GM12873 (cell line): Measurements from ENCODE around the gene PLEKHG5.

Source experiments
- TF ChIP-seq, protein P1 (sequence below): IDR thresholded peaks from 2 replicates; pipeline ENCODE4 v1.5.1; 2012; ENCODE audit warnings: low read depth, mild to moderate bottlenecking, moderate library complexity, low read length, control low read depth; ENCODE audit not compliant: insufficient read depth; ENCODE audit errors: missing control alignments

PLEKHG5 gene

DNA sequence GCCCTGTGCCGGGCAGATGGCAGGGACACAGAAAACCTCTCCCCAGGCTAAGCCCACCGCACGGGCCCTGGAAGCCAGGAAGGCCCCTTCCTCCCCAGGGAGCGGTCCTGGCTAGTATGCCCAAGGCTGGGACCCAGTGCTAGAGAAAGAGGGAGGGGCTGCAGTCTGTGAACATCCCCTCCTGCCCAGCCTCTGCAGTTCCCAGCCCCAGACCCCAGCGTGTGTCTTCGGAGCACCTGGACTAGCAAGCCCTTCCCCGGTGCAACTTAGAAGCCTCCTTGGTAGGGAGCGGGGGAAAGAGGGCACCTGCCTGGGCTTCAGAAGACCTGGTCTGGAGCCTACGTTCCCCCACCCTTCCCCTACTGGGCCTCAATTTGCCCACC is 2.1 kb downstream of the PLEKHG5 start:
- TF ChIP-seq, protein P1, sequence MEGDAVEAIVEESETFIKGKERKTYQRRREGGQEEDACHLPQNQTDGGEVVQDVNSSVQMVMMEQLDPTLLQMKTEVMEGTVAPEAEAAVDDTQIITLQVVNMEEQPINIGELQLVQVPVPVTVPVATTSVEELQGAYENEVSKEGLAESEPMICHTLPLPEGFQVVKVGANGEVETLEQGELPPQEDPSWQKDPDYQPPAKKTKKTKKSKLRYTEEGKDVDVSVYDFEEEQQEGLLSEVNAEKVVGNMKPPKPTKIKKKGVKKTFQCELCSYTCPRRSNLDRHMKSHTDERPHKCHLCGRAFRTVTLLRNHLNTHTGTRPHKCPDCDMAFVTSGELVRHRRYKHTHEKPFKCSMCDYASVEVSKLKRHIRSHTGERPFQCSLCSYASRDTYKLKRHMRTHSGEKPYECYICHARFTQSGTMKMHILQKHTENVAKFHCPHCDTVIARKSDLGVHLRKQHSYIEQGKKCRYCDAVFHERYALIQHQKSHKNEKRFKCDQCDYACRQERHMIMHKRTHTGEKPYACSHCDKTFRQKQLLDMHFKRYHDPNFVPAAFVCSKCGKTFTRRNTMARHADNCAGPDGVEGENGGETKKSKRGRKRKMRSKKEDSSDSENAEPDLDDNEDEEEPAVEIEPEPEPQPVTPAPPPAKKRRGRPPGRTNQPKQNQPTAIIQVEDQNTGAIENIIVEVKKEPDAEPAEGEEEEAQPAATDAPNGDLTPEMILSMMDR = no peak

DNA sequence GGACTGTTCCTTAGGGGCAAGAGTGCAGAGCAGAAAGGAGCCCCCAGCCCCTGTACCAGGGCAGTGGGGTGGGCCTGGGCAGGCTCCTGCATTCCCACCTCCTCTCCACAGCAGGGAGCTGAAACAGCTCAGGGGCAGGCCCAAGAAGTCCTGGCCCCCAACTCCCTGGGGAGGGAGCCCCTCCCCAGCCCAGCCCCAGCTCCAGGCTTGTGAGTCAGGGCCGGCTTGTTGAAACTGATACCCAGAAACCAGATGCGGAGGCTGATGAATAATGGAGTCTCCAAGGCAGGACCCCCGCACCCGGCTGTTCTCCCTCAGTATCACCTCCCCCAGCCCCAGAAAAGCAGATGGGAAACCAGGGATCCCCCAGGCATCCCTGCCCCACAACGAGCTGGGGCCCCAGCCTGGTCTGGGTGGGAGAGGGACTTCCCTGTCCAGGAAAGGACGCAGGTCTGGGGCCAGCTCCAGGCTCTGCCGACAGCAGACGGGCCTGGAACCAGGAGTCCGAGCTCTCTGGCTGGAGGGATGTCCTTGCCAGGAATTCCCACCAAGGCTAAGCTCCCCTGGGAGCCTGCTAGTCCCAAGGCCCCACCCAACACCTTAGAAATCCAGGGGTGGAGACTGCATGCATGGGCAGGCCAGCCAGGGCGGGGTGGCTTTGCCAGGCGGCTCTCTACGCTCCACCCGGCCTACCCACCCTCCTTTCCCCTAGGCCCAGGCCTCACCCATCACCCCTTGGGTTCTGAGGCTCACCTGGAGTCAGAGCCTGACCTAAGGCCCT is 2.7 kb downstream of the PLEKHG5 start:
- TF ChIP-seq, protein P1 = no peak

DNA sequence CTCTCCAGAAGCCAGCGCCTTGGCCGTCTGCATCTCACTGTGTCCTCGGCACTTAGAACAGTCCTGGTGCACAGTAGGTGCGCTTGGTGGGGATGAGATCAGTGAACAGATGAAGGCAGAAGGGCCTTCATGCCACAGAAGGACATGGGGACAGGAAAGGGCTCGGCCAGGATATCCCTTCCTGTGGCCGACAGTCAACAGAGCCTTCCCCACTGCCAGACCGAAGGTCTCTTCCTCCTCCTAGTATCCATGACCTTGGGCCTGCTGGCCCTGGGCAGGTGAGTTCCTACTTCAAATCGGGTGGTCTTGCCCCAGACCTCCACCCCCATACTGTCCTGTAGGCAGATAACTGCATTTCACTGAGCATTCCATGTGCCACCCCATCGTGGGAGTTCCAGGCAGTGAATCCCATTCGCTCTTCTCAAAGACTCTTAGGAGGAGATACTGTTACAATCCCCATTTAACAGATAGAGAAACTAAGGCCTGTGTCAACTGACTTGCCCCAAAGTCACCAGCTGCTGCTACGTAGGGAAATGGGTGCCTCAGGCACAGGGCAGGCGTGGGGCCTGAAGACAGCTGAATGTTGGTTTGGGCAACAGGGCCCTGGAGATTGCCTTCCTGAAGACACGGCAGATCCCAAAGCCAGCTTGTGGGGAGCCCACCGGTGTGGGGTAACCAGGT is 3.5 kb downstream of the PLEKHG5 start:
- TF ChIP-seq, protein P1 = no peak

DNA sequence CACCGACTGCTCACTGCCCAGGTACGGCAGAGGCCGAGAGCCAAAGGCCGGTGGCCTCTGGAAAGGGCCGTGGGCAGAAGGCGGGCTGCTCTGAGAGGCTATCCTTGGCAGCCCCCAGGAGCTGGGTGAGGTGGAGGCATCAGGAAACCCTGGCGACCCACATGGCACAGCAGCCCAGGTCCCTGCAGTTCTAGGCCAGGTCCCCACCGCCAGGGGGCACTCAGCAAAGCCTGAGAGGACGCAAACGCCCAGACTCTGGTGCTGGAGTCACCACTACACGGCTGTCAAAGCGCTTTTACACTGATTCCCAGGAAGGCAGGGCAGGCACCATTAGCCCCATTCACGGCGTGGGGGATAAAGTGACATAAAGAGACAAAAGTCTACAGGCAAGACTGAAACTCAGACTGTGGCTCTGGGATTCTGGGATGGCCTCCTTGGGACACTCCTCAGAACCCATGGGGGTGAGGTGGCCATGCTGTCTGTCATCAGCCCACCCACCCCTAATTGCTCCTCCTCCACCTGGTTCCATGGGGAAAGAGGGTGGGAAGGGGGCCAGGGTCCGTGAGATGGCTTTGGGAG is 4.9 kb downstream of the PLEKHG5 start:
- TF ChIP-seq, protein P1 = peak; percentile 97

DNA sequence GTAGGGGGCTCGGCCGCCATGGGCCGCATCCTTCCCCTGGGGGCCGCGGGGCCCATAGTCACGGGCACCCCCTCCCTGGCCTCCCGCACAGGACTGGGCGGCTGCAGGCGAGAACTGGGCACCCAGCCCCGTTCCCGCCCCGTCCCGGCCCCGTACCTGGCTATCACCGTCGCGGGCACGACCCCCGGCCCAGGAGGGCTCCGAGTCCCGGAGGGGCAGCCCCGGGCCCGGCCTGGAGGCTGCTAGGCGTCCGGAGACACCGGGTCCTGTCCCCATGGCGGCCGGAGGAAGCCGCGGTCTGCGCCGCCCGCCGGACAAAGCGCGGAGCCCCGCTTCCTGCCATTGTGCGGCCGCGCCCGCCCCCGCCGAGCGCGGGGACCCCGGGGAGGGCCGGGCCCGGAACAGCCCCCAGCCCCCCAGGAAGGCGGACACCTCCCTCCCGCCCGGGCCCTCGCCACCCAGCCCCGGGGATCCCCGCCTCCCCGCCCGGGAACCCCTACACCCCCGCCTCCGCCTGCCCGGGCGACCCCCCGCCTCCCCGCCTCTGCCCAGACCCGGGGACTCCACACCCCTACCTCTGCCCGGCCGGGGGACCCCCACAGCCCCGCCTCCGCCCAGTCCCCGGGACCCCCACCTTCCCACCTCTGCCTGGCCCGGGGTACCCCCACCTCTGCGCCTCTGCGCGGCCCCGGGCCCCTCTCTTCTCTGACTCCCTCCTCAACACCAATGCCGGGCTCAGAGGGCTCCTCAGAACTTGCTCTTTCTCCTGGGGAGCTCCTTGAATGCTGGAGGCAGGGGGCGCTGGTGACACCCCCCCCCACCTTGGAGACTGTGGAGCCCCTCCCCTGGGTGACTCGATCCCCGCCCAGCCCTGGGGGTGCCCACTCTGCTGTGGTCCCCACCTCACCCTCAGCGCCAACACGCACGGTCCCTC is 6.0 kb downstream of the PLEKHG5 start:
- TF ChIP-seq, protein P1 = no peak

DNA sequence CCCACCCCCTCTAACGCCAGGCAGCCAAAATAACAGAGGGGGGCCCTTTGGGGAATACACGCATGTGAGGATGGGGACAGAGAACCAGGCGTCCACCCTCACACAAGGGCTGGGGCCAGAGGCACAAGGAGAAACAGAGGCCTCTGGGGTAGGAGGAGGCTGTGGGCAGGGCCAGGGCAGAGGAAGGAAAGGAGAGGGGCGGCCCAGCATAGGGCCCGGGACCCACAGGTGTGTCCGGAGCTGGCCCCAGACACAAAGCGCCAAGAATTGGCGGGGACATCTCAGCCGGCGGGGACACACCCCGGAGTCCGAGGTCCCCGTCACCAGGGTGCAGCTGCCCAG is 6.7 kb downstream of the PLEKHG5 start:
- TF ChIP-seq, protein P1 = no peak

DNA sequence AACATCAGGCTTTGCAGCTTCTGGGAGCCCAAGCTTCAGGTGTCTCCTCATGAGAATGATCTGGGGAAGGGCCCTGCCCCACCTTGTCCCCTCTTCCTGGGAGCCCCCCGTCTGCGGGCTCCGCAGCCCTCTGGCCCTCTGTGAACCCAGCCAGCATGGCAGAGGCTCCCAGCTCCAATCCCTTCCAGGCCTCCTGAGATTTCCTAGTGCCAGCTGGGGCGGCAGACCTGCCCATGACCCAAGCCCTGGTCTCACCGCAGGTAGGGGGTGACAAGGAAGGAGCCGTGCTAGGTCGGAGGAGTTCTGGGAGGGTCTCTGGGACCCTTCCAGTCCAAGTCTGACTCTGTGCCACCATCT is 7.7 kb downstream of the PLEKHG5 start:
- TF ChIP-seq, protein P1 = no peak
